HG03060 (cell line): ENCODE results near the gene PTPRC.

Experiments used
- ATAC-seq: cut with Tn5 transposase; IDR thresholded peaks from one replicate; pipeline ENCODE4 v1.9.1; 2021; ENCODE audit warnings: low read depth, moderate number of reproducible peaks; ENCODE audit not compliant: unreplicated experiment

Gene PTPRC

DNA sequence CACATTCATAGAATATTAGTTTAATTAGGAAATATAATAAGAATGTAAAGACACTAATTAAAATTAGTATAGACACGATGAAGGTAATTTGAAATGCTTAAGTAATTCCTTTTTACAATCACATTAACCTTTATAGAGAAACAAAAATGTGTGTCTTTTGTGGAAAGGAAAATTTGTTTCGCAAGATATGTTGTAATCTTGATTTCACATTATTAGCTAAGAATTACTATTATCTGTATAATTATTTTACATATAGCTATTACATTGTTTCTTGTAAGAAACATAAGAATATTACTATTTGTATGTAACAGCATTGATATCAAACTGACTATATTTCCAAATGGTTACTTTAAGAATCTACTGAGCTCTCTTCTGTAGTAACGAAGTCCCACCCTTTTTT lies 111.2 kb downstream of the PTPRC start:
- no peak for ATAC-seq

DNA sequence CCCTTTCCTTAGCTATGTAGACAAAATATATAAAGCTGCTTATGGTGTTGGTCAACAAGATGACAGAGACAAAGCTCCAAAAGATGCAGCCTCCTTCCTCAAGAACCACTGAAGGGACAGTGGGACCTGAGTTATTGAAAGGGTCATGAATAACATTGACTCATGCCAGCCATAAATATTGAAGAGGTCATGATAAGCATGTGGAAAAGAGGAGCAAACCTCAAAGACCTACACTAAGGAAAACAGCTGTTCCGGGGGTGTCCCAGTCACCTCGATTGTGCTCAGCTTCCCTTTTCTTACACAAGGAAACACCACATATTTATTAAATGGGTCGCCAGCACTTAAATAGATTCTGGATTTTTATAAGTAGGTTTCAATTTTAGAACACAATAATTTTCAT lies 112.9 kb downstream of the PTPRC start:
- ATAC-seq, result no peak

DNA sequence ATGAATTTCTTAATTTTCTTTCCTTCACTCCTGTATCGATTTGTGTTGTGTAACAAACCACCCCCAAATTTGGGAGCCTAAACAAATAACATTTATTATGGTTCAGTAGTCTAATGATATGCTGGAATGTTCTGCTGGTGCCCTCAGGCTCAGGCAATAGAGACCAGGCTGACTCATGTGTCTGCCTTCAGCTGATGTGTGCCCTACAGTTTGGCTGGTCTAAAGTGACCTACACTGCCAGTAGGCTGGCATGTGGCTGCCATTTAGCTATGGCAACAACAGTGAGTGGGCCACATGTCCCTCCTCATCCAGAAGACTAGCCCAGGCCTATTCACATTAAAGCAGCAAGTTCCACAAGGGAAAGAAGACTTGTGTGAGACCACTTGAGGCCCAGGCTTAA lies 115.8 kb downstream of the PTPRC start:
- ATAC-seq, result no peak

DNA sequence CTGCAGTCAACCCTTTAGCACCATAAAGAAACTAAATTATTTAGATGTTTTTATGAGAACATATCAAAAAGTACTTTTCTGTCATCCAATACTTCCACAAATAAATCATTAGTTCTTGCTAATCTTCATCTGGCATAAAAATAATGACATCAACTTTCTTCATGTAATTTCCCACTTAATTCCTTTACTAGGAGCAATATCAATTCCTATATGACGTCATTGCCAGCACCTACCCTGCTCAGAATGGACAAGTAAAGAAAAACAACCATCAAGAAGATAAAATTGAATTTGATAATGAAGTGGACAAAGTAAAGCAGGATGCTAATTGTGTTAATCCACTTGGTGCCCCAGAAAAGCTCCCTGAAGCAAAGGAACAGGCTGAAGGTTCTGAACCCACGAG lies 116.9 kb downstream of the PTPRC start:
- ATAC-seq, result no peak

DNA sequence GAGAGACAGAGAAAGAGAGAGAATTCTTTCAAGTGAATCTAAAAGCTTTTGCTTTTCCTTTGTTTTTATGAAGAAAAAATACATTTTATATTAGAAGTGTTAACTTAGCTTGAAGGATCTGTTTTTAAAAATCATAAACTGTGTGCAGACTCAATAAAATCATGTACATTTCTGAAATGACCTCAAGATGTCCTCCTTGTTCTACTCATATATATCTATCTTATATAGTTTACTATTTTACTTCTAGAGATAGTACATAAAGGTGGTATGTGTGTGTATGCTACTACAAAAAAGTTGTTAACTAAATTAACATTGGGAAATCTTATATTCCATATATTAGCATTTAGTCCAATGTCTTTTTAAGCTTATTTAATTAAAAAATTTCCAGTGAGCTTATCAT lies 117.6 kb downstream of the PTPRC start:
- ATAC-seq, result no peak

DNA sequence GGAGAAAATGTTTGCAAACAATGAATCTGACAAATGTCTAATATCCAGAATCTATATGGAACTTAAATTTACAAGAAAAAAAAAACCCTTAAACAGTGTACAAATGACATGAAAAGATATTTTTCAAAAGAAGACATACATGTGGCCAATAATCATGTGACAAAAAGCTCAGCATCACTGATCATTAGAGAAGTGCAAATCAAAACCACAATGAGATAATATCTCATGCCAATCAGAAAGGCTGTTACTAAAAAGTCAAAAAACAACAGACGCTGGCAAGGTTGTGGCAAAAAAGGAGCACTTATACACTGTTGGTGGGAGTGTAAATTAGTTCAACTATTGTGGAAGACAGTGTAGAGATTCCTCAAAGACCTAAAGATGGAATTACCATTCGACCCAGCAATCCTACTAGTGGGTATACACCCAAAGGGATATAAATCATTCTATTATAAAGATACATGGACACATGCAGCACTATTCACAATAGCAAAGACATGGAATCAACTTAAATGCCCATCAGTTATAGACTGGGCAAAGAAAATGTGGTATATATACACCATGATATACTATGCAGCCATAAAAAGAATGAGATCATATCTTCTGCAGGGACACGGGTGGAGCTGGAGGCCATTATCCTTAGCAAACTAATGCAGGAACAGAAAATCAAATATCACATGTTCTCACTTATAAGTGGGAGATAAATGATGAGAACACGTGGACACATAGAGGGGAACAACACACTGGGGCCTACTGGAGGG lies 123.2 kb downstream of the PTPRC start:
- no peak for ATAC-seq

DNA sequence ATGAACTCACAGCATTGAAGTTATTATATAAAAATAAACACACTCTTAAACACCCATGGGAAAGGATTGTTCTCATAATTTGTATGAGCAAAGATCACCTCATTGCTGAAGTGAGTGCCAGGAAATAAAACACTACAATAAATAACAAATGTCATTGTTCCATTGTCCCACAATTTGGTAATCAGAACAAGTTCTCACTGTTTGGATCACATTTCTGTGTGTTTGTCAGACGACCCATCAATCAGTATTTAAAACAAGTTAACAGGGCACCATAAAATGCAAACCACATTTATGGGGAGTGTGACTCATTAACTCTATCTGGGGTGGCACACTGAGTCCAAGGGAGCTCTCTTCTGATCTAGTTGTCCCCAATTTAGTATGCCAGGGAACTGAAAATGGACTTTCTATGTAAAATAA lies 124.5 kb downstream of the PTPRC start:
- ATAC-seq, result no peak

DNA sequence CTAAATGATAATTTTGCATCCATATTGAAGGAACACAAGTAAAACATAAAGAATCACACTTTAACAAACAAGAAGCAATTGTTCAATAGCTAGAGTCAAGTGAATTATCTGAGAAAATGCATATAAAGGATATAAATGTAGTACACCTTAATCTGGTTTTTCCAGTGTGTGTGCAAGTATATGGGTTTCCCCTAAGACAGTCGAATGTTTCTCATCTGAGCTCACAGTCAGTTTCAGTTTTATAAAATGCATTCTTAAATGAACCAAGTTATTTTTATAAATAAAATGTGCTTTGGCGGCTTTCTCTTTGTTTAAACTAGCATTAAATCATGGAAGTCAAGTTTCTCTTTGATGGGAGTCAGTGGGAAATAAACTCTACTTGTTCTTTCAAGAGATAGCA lies 125.9 kb downstream of the PTPRC start:
- no peak for ATAC-seq

DNA sequence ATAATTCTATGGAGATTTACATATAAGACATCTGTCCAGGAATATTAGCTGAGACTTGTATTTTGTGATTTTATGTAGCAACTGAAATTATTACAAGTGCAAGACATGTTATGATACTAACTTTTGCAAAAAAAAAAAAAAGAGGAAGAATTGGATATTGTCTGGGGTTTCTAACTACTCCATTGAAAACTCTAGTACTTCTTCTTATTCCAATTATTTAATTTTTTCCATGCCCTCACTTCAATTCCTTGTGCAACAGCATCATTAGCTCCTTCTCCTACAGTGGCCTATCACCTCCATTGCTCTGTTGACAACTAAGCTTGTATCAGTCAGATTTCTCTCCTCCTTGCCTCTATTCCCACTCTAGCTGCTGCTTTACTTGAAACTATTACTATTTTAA lies 126.6 kb downstream of the PTPRC start:
- no peak for ATAC-seq

DNA sequence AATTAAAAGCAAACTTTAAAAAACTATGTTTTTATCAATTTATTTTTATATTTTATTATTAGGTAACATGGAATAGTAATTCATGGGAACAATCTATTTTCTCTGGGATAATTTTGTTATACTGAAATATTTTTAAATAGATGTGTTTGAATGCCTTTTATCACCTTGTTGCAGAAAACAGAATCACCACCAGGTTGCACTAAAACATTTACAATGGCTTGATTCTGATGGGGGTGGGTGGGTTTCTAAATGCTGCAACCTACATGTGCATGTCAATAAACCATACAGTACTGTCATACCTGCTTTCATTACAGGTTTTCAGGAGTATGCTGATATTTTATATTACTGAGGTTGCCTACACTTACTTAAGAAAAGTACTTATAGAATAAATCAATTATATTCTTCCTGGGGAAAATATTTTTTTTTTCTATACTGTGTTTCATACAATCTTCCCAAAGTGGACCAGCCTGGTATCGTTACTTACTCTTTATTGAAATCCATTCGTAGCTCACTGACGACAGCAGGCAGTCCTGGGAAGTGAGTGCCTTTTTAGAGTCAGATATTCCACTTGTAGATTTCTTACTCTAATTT lies 132.8 kb downstream of the PTPRC start:
- ATAC-seq, result no peak

DNA sequence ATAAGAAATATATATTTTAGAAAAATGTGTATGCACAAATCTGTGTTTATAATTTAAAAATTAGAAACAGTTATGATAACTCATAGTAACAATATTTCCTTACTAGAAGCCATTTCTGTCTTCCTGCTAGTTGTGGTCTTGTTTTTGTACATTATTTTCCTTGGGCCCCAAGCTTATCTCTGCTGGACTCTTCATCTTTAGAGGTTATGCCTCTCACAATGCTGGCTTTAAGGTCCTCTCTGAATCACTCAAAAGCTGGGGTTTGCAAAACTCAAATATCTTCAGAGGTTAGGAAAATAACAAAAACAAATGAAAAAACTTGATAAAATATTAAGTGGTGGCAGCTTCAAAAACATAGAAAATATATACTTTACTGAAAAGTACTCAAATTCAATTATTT lies 133.8 kb downstream of the PTPRC start:
- ATAC-seq, result no peak

DNA sequence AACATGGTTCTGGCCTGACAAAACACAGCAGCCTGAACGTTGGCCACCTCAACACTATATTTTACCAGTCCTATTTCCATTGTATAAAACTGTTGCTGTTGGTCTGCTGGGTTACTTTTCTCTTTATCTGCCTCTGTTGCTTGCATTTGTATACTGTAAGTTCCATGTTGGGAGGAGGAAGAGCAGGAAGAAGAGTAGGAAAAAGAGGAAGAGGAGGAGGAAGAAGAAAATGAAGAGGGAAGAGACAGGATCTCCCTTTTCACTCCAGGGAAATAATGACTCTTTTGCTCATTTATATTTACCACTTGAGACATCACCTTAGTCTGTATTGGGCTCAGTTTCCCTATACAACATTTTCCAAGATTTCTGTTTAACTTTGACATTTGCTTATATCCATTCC lies 134.2 kb downstream of the PTPRC start:
- ATAC-seq, result no peak

DNA sequence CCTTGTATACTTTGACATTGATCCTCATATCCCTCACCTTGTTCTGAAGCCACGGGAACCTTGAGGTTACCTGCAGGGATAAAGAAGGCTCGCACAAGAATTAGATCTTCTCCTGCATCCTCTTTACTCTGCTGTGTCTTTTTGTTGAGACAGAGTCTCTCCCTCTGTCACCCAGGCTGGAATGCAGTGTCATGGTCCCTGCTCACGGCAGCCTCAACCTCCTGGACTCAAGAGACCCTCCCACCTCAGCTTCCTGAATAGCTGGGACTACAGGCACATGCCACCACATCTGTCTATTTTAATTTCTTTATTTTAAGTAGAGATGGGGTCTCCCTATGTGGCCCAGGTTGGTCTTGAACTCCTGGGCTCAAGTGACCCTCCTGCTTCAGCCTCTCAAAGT lies 134.7 kb downstream of the PTPRC start:
- no peak for ATAC-seq

DNA sequence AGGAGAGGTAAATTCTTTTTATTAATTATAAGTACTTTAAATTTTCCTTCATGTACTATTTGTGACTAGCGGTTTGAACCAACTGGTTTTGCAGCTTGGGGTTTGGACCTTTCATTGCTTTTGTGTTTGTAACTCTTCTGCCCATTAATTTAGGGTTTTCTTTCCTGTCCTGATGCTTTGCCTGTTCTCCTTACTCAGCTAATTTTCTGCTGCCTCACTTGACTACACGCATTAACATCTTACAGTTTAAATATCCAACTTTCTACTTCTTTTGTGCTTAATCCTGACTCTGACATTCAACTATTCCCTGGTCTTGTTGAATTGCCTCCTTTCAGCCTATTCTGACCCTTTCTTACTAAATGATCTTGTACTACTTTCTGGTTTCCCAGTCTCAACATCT lies 135.6 kb downstream of the PTPRC start:
- no peak for ATAC-seq

DNA sequence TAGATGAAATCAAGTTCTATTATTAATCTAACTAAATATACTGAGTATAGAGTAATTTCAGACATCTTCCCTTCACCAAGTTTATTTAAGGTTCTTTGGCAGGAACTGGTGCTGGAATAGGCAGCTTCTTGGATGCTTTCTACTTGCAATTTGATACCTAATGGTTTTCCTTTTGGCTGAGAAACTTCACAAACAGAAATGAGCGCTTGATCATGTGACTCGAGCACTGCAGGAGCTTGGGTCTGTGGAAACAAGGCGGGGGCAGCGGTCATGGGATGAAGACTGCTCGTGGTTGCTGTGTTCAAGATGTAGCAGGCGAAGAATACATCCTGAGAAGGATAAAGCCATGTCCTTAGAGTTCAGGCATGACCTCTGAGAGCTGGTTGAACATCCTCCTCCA lies 136.8 kb downstream of the PTPRC start:
- ATAC-seq, result no peak

DNA sequence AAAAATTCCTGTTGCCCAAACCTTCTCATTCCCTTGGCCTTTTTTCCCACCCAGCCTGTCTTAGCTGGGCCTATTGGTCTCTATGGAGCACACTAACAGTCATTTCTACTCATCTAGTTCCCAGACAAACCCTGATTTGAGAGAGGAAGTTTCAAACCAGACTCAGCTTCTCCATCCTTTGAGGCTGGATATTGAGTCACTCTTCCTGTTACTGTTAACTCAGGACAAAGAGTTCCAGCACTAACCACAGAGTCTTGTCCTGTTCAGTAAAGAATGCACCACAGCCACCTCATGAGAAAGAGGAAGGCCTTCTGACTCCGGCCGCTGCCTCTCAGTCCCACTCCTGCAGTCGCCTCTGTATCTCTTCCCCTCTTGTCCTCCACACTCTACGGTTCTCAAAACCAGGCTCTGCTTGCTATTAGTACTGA lies 137.8 kb downstream of the PTPRC start:
- no peak for ATAC-seq

DNA sequence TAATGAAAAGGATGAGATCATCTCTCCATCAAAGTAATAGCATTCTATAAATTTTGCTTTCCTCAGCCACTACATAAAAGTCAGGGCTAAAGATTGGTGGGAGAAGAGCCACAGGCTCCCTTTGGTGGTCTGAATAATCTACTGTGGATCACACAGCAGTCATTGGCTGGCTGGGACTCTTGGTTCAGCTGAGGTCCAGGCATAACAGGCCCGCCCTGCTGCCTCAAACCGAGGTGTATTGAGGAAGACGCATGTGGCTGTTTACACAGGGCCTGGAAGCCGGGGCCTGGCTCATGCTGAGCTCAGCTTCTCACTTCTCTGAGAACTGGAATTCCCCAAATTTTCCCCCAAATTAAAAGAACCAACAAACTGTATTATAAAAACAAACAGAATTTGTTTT lies 139.2 kb downstream of the PTPRC start:
- ATAC-seq, result no peak

DNA sequence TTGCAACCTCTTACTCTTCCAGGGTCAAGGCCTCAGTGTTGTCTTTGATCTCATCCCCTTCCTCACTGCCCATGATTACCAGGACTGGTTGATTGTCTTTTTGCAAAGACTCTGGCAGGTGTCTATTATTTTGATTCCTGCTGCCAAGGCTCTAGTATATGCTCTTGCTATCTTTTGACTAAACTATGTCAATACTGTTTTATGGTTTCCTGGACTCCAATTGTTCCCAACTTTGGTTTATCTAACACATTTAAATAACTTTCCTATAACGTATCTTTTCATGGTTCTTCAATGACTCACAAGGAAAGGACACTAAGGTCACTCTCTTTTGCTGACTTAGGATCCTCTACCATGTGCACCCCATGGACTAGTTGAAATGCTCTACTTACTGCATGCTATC lies 141.5 kb downstream of the PTPRC start:
- ATAC-seq, result no peak

DNA sequence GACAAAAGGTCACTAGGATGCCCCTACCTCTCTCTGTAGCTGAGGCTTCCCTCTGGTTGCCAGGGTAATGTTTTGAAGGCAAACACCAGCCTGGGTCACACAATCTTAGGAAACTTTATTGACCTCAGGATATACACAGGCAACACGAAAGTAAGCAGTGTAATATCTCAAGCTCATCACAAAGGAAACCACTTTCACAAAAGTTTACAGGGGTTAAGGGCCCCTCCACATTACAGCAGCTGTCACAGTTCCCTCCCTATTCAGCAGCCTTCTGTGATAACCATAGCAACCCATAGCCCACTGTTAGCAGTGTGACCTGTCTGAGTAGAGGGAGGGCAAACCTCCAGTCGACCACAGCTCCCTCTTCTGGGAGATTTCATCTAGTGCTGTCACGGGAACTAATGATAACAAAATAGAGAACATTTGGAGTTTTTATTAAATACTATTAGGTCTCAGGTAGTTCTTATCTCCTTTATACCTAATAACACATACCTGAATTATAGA lies 149.8 kb downstream of the PTPRC start:
- peak; percentile 53 for ATAC-seq

DNA sequence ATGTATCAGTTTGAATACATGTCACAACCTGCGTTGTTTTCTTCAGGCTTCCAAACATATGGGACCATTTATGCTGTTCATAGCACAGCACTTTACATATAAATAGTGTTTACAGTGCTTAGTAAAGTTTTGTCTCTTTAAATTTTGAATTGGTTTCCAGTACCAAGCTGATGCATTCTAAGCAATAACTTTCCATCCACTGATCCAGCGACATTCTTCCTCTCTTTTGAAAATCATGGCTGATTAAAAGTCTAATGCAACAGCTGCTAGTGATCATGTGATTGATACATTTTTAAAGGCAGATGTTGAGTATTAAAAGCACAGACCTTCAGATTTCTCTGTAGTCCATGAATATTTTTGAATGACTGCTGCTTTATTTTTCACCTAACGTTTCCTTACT lies 154.9 kb downstream of the PTPRC start:
- no peak for ATAC-seq

DNA sequence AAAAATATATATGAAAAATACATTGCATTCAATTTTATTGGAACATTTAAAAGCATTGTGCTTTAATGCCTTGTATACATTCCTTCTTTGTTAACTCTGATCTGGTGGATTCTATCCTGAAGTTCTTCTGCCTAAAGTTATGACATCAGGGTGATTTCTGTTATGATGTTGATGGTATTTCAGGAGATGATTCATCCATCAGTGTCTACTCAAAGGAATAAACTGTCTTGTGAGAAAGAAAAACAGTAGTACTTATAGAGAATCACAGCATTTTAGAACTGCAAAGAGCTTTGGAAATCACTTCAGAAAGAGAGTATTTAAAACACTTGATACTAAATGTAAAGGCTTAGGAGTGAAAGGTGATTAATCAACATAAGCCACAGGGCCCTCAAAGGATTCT lies 155.7 kb downstream of the PTPRC start:
- no peak for ATAC-seq

DNA sequence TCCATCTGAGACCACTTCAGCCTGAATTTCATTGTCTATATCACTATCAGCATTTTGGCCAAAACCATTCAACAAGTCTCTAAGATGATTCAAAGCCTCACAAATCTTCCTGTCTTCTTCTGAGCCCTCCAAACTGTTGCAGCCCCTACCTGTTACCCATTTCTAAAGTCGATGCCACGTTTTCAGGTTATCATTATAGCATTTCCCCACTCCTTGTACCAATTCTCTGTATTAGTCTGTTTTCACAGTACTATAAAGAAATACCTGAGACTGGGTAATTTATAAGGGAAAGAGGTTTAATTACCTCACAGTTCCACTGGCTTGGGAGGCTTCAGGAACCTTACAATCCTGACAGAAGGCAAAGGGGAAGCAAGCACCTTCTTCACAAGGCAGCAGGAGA lies 158.8 kb downstream of the PTPRC start:
- no peak for ATAC-seq
